Mononuclear cell (primary cell): ENCODE measurements around the gene BTBD9. TPM values are rescaled to one million over a fixed set of nuclear protein-coding genes. Genes with fewer than 3 reads are reported as not detected.

Source experiments
- H3K27me3 ChIP-seq: 2 replicates; pipeline ENCODE4 v1.6.0; 2011; ENCODE audit warnings: low read length, control low read depth; ENCODE audit not compliant: insufficient read depth
- H3K4me1 ChIP-seq: 2 replicates; pipeline ENCODE4 v1.5.1; 2011; ENCODE audit warnings: mild to moderate bottlenecking, low read length, control low read depth; ENCODE audit not compliant: insufficient read depth
- H3K4me3 ChIP-seq: 2 replicates; pipeline ENCODE4 v1.5.1; 2011; ENCODE audit warnings: mild to moderate bottlenecking, low read length, moderate library complexity
- H3K9me3 ChIP-seq: 2 replicates; pipeline ENCODE4 v1.5.1; 2011; ENCODE audit warnings: low read depth, mild to moderate bottlenecking, control low read depth, low read length
- total RNA-seq: library from RNA; depleted of rRNA; stranded (reverse); fragments of >200 nt; gene quantifications from one replicate; pipeline ENCODE4 v1.2.3, GENCODE V29; 2012

The BTBD9 gene
- total RNA-seq, 1 donor: 93.7 TPM

DNA sequence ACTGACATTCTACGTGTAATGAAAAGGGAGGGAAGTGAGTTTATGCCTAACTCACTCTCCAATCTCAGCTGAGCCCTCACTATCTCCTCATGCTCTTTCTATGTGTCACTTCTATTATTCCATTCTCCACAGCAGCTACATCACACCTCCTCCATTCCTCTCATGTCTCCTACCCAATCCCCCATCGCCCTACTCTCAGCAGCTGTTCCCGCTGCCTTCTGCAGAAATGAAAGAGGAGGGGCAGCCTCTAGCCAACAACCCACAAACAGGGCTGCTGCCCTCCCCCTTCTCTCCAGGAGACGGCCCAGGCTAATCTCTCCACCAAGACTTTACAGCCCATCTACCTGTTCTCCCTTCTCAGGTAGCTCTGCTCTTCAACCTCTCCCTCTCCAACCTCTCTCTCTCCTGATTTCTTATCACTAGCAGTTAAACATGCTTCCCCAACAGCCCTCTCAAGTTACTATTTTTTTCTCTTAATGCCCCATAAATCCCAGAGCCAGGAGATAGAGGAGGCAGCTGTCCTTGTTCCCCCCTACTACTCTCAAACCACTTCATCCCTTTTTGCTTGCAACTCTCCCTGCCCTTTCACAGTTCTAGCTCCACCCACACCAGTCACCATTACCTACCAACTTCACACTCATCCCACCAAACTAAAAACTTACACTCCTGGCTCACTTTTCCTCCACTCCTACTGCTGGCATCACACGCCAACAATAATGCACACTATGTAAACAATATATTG is 136.5 kb downstream of the BTBD9 start:
- no peaks in the 10 kb centered on the region for H3K9me3 ChIP-seq
- H3K4me1 ChIP-seq: peaks cover under 1% of the 10 kb centered on the region
- no peak overlapping the region for H3K4me3 ChIP-seq
- H3K27me3 ChIP-seq: no peaks in the 10 kb centered on the region

DNA sequence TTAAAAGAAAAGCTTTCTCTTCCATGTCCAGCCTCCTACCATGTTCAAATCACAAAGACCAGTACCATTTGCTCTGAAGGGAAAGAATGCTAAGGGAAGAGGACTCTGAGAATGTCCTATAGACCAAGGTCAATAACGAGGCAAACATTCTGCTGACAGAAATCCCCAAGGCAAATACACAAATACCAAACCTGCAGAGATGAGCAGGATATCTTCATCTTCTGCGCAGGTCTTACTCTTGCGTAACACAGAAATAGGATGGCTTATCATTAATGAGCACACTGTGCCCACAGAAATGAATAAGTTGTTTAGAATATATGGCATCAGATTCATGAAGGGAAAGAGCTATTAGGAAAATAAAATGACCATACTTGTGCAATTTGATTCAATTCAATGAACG is 137.3 kb downstream of the BTBD9 start:
- no peaks in the 10 kb centered on the region for H3K9me3 ChIP-seq
- H3K4me3 ChIP-seq: no peak overlapping the region
- no peaks in the 10 kb centered on the region for H3K27me3 ChIP-seq
- H3K4me1 ChIP-seq: no peaks in the 10 kb centered on the region

DNA sequence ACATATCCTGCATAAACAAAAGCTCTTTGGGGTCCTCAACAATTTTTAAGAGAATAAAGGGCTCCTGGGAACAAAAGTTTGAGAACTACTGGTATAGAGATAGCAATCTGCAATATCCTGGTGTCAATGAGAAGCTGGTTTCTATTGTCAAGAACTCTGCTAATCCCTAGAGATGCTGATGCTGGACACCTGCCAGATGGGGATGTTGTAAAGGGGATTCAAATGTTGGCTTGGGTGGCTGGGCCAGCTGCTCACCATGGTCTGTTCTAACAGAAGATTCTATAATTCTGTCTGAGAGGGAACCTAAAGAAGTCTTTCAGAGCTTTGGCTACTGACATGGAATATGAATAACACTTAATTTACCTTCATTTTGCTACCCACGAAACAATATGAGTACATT is 137.8 kb downstream of the BTBD9 start:
- H3K9me3 ChIP-seq: no peaks in the 10 kb centered on the region
- no peaks in the 10 kb centered on the region for H3K27me3 ChIP-seq
- no peaks in the 10 kb centered on the region for H3K4me1 ChIP-seq
- H3K4me3 ChIP-seq: no peak overlapping the region

DNA sequence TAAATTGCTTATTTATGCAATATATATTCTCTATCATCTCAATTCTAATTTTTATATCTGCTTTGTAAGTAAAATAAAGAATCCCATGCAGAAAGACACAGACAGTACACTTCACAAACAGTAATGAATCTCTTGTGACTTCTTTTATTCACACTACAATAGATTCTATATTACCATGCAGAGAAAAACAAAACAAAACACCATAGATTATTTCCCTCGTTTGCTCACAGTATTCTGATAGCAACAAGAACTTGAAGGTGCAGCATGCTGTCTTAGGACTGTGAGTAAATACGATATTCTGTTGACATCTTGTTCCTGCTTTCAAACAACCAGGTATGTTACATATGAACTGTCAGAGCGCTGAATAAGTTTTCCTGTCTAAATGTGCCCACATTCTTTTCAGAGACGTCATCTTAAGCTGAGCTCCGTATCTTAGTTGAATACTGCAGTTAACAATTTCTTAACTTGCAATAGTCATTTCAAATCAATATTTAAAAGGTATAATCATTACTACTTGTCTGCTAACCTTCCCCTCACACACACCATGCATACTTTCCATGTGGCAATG is 140.1 kb downstream of the BTBD9 start:
- H3K4me1 ChIP-seq: no peaks in the 10 kb centered on the region
- H3K9me3 ChIP-seq: no peaks in the 10 kb centered on the region
- no peak overlapping the region for H3K4me3 ChIP-seq

DNA sequence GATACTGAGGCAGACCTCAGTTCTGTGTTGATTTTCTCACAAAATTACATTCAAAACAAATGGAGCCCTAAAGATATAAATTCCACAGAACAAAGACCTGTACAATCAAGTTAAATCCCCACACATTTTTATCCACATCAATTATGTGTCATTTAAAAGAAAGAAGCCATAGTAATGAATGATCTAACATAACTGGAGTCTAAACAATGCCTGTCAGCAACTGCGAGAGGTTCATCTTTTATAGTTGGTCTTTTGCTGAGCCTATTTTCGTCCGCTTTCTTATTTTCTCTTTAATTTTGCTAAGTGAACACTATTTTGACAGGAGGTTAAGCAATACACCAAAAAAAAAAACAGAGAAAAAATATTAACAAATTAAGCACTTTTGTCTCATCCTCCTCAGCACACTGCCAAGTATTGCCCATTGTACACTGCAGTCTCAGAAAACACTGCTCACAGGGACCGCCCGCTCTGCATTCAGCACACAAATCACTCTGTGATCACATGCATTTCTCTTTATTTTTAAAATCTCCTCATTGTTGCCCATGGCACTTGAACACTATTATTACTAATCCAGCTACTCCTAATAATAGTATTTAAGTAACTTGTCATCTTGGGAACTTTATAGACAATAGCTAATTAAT is 140.8 kb downstream of the BTBD9 start:
- Histone ChIP-seq H3K9me3 (no peaks in the 10 kb centered on the region), H3K27me3 (no peaks in the 10 kb centered on the region), H3K4me1 (no peaks in the 10 kb centered on the region), H3K4me3 (no peak overlapping the region)

More for the DNA sequence above, 140.1 kb downstream of the BTBD9 start:
- no peaks in the 10 kb centered on the region for H3K27me3 ChIP-seq

DNA sequence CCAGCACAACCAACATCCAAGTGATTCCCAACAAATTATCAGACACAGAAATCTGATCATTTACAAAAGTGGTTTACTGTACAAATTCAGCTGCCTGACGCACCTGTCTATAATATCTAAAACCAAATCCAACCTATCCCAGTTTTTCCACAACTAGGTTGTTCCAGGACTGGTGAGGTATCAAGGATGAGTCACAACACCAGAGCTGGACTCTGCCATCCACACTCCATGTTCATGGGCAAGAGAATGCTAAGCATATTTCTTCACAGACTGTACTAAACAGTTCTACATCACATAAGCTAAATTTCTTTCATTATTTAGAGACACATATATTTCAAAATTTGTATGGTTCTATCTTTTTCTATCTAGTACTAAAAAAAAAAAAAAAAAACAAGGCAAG is 141.6 kb downstream of the BTBD9 start:
- H3K4me1 ChIP-seq: no peaks in the 10 kb centered on the region
- H3K9me3 ChIP-seq: no peaks in the 10 kb centered on the region
- H3K4me3 ChIP-seq: no peak overlapping the region
- no peaks in the 10 kb centered on the region for H3K27me3 ChIP-seq

DNA sequence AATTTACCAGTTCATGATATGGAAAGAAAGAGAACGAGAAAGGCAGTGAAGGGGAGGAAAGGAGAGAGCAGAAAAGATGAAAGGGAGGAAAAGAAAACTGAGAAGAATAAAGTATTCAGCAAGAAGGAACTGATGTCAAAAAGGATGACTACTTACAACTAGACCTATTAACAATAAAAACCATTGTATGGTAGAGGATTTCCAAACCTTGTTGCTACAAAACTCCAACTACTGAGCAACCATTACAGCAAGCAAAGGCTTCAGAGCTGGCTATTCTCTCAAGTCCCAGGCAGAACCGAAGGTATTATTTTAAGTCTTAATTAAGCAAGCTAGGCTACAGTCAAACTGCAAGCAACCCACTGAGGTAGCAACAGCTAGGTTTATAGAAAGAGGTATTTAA is 142.2 kb downstream of the BTBD9 start:
- Histone ChIP-seq H3K27me3 (no peaks in the 10 kb centered on the region), H3K9me3 (no peaks in the 10 kb centered on the region), H3K4me3 (no peak overlapping the region), H3K4me1 (no peaks in the 10 kb centered on the region)

DNA sequence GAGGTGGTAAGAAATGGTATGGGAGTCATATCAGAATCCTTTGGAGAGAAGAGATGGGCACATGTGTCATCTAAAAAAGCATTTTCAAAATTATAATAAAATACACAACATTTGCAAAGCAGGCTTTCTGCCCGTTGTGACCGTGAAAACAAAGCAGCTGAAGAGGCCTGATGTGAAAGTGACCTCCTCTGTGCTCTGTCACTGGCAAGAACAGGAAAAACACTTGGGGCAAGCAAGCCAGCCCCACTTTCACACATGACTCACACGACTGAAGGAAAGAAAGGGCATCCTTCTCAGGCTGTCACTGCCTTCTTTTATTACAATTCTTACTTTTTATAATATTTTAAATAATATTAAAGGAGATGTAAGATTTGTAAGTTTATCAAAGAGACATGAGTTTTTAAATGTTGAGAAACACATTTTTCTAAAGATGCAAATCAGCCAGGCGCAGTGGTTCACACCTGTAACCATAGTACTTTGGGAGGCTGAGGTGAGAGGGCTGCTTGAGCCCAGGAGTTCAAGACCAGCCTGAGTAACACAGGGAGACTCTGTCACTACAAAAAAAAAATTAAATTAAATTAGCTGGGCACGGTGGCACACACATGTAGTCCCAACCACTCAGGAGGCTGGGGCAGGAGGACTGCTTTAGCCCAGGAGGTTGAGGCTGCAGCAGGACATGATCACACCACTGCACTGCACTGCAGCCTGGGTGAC is 143.7 kb downstream of the BTBD9 start:
- Histone ChIP-seq H3K9me3 (no peaks in the 10 kb centered on the region), H3K27me3 (no peaks in the 10 kb centered on the region), H3K4me1 (no peaks in the 10 kb centered on the region), H3K4me3 (no peak overlapping the region)

DNA sequence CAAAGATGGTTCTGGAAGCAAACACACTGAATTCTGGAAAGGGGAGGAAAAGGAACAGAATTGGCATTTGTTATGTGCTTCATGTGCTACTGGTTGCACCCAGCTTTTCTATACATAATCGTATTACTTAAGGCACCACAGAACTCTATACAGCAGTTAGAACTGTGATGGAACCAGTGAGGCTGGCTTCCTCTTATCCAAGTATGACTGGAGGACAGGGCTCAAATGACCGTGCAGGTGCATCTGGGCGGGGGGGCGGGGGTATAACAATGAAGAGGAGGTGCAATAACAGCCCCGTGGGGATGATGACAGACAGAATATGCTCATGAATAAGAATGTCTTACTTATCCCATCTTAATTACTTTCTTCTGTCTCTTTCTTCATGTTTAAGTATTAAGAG is 144.2 kb downstream of the BTBD9 start:
- Histone ChIP-seq H3K4me3 (no peak overlapping the region), H3K27me3 (no peaks in the 10 kb centered on the region), H3K4me1 (no peaks in the 10 kb centered on the region), H3K9me3 (no peaks in the 10 kb centered on the region)

DNA sequence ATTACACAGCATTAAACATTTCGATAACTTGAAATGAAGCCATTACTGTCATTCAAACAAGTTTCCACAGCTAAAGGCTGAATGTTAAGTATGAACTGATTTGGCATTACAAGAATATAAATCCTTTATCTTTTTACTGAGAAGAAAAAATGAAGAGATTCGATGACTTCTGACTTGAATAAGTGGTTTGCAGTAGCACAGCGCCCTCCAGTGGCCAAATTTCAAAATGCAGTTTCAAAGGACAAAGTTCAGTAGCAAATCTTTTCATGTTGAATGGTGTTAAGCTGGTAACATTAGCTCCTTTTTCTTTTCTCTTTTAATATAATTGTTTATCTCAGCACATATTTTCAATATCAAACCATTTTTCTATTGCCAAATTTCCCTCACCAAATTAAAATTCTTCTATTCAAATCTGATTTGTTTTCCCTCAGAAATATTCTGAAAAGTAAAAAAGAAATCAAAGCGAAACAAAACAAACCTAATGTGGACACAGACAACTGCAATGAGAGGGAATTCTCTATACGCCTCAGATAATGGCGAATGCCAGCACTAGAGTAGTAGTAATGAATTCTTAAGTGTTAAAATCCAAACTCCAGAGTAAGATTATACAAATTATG is 145.7 kb downstream of the BTBD9 start:
- H3K4me1 ChIP-seq: no peaks in the 10 kb centered on the region
- H3K4me3 ChIP-seq: no peak overlapping the region
- no peaks in the 10 kb centered on the region for H3K9me3 ChIP-seq
- H3K27me3 ChIP-seq: no peaks in the 10 kb centered on the region

DNA sequence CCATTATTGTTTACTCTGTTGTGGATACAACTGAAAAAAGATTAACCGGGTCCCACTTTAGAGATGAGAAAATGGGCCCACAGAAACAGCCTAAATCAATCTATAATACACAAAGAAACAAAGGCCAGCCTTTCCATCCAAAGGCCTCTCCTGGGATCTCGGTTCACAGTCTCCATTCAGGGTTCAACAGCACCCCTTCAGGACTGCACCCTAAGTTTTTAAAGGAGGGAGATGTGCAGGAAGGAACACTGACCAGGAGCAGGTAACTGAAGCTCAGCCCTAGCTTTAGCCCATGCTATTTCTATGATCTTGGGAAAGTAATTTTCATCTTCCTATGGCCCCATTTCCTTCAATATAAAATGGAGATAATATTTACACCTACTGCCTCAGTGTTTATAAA is 147.7 kb downstream of the BTBD9 start:
- Histone ChIP-seq H3K9me3 (no peaks in the 10 kb centered on the region), H3K27me3 (no peaks in the 10 kb centered on the region), H3K4me3 (no peak overlapping the region), H3K4me1 (no peaks in the 10 kb centered on the region)

DNA sequence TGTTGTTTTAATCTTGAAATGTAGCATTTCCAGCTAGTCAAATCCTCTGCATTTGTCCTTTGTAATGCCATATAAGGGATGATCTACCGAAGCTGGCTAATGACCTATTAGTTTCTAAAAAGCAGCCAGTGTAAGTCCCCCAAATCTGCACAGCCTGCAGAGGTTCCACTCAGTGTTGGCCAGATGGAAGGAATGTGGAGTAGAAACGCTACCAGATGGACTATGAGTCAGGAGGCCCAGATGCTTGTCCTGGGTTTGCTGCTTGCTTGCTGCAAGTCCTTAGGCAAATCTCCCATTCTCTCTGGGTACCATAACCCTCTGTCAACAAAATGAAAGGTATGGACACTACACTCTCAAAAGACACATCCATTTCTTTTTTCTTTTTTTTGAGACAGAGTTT is 149.8 kb downstream of the BTBD9 start:
- Histone ChIP-seq H3K9me3 (no peaks in the 10 kb centered on the region), H3K4me1 (no peaks in the 10 kb centered on the region), H3K27me3 (no peaks in the 10 kb centered on the region), H3K4me3 (no peak overlapping the region)

DNA sequence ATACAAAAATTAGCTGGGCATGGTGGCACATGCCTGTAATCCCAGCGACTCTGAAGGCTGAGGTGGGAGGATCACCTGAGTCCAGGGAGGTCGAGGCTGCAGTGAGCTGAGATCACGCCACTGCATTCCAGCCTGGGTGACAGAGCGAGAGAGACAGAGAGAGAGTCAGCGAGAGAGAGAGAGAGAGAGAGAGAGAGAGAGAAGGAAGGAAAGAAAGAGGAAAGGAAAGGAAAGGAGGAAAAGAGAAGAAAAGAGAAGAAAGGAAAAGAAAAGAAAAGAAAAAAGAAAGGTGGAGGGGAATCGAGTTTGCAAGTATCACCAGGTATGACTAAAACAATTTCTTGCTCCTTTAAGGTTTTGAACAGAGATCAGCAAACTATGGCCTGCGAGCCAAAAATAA is 152.3 kb downstream of the BTBD9 start:
- Histone ChIP-seq H3K4me1 (peaks cover 22% of the 10 kb centered on the region), H3K4me3 (no peak overlapping the region), H3K27me3 (no peaks in the 10 kb centered on the region), H3K9me3 (no peaks in the 10 kb centered on the region)

DNA sequence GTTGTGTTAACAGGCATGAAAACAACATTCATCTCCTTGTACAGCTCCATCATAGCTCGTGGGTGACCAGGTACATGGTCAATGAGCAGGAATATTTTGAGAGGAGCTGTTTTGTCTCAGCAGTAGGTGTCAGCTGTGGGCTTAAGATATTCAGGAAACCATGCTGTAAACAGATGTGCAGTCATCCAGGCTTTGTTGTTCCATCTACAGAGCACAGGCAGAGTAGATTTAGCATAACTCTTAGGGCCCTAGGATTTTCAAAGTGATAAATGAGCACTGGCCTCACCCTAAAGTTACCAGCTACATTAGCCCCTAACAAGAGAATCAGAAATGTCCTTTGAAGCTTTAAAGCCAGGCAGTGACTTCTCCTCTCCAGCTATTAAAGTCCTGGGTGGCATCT is 154.2 kb downstream of the BTBD9 start:
- Histone ChIP-seq H3K4me3 (no peak overlapping the region), H3K9me3 (no peaks in the 10 kb centered on the region), H3K4me1 (peaks cover 32% of the 10 kb centered on the region), H3K27me3 (no peaks in the 10 kb centered on the region)

DNA sequence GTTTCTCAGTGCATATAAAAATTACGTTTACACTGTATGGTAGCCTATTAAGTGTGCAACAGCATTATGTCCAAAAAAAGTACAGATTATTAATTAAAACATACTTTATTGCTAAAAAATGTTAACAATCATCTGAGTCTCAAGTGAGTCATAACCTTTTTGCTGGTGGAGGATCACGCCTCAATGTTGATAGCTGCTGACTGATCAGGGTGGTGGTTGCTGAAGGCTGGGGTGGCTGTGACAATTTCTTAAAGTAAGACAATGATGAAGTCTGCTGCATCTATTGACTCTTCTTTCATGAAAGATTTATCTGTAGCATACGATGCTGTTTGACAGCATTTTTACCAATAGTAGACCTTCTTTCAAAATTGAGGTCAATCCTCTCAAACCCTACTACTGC is 155.1 kb downstream of the BTBD9 start:
- no peak overlapping the region for H3K4me3 ChIP-seq
- peaks cover 37% of the 10 kb centered on the region for H3K4me1 ChIP-seq
- H3K9me3 ChIP-seq: no peaks in the 10 kb centered on the region
- no peaks in the 10 kb centered on the region for H3K27me3 ChIP-seq
